HG03064 (cell line): ENCODE results near the gene PRAMEF6.
"Not testable (repeated sequence)": the region's sequence is repeated elsewhere in the genome, so short reads cannot be mapped to it uniquely, and the experiment has no call there.

Experiments
- ATAC-seq: cut with Tn5 transposase; IDR thresholded peaks from one replicate; pipeline ENCODE4 v1.9.1; 2021; ENCODE audit warnings: low read depth; ENCODE audit not compliant: unreplicated experiment

Gene PRAMEF6

DNA sequence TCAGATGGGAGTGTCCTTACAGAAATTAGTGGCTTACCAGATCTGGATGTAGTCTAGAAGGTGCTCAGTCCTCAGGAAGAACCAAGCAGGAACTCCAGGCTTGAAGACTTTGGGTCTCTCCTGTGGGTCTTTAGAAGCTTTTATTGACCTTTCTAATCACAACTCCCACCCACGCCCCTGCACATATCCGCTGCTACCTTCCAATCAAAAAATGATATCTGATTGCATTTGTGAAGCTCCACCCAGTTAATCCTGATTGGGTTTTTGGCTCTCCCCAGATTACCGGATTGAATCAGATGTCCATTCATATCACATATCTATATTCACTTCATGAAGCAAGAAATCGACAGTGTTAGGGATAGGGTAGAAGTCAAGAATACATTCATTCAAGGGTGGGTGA, at the start of gene PRAMEF6:
TSS of gene PRAMEF6 (minus strand) at position 101 of the 400 bp plus-strand sequence. CDS start 5,062 bp downstream, outside the sequence.
- not testable (repeated sequence) for ATAC-seq

DNA sequence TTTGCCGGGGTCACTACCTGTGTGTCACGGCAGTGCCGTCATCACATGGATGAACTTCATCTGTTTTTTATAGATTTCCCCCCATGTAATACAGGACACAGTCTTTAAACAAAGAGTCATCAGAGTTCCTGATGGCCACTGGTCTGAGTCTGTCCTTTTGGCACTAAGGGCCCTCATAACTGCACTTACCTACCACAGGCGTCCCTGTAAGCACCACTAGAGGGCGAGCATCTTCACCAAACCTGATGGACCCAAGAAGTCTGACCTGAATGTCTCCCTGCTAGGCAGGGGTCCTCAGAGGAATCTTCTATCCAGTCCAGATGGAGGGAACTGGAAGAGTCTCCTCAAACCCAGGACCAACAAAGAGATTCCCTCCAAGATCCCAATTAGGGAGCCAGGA, 23.0 kb downstream of the PRAMEF6 start:
- ATAC-seq = not testable (repeated sequence)

DNA sequence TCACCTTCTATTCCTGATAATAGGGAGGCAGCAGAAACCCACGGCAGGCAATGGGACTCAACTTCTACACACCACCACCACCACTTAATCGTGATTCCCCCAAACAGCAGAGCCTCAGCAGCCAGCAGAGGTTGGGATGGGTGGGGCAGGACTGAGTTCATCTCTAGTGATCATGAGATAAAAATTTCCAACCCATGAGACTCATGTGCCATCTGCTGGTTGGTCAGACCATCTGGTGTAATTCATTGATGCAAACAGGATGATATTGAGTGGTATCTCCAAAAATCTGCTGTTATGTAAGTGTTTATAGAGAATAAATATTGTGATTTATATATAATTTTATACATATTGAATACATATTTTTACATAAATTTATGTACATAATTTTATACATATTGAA, 25.6 kb downstream of the PRAMEF6 start:
- ATAC-seq = not testable (repeated sequence)

DNA sequence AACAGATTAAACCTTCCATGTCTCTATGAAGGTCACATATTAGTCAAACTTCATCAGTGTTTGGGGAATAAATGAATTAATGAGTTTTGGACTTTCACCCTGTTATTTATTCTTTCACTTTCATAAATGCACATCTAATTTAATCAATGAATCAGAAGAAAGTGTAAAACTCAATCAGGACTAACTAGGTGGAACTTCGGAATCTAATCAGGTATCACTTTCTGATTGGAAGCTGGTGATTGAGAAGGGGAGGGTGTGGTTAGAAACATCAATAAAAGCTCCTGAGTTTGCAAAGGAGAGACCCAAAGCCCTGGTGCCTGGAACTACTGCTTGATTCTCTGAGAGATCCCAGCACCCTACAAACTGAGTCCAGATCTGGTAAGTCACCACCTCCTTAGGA, 31.1 kb downstream of the PRAMEF6 start, which contains the start of gene PRAMEF7:
TSS of gene PRAMEF7 (plus strand) at position 301 of the 400 bp plus-strand sequence. CDS start 1,083 bp downstream, outside the sequence.
- not testable (repeated sequence) for ATAC-seq

DNA sequence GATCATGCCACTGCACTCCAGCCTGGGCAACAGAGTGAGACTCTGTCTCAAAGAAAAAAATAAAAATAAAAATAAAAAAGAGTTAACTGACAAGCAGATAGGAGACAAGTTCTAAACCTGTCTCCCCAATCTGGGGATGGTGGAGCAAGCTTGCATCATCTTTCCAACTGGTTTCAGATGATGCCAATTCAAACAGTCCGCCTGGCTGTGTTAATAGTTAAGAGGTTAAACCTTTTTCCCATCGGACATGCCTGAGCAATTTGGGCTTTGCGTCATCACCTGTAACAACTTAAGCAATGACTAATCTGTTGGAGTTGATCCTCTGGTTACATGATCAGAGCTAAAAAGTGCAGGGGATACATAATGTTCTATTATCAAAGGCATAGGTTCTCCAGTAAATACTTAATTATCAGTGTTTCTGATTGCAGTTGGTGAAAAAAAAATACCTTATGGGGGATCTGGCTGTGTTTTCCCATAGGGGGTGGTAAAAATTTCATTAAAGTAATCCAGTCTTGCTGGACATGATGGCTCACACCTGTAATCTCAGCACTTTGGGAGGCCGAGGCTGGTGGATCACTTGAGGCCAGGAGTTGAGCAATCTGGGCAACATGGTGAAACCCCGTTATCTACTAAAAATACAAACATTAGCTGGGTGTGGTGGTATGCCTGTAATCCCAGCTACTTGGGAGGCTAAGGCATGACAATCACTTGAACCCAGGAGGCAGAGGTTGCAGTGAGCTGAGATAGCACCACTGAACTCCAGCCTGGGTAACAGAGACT, 43.4 kb downstream of the PRAMEF6 start:
- ATAC-seq = not testable (repeated sequence)

DNA sequence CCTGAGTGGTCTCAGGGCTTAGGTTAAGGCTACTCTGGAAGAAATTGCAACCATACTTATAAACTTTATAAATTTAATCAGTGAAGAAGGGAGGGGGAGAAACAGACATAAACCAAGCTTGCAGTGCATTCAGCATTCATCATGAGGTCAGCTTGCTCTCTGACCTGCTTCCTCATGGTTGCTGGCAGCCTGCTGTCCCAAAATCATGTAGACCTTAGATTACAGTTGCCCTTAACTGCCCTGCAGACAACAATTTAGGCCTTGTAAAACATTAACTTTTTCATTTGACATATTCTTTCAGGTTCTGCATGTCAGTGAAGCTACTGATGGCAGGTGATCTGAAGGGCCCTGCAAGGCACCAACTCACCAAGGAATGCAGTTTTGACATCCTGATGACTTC, 48.2 kb downstream of the PRAMEF6 start:
- ATAC-seq = not testable (repeated sequence)

DNA sequence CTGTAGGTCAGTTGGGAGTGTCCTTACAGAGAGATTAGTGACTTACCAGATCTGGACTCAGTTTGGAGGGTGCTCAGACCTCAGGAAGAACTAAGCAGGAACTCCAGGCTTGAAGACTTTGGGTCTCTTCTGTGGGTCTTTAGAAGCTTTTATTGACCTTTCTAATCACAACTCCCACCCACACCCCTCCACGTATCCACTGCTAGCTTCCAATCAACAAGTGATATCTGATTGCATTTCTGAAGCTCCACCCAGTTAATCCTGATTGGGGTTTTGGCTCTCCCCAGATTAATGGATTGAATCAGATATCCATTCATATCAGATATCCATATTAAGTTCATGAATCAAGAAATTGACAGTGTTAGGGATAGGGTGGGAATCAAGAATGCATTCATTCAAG, 49.2 kb downstream of the PRAMEF6 start, which contains the start of gene PRAMEF10:
TSS of gene PRAMEF10 (minus strand) at position 101 of the 400 bp plus-strand sequence. CDS start 2,423 bp downstream, outside the sequence.
- not testable (repeated sequence) for ATAC-seq
